Measurements from ENCODE around the gene SDHC. TPM values are rescaled to one million over a fixed set of nuclear protein-coding genes. Genes with fewer than 3 reads are reported as not detected.
A peak's percentile ranks its signal among the peaks of the same experiment; 100 is the strongest.

SDHC gene
- total RNA-seq, 1 experiment from 2014 or later, result 192 TPM

DNA sequence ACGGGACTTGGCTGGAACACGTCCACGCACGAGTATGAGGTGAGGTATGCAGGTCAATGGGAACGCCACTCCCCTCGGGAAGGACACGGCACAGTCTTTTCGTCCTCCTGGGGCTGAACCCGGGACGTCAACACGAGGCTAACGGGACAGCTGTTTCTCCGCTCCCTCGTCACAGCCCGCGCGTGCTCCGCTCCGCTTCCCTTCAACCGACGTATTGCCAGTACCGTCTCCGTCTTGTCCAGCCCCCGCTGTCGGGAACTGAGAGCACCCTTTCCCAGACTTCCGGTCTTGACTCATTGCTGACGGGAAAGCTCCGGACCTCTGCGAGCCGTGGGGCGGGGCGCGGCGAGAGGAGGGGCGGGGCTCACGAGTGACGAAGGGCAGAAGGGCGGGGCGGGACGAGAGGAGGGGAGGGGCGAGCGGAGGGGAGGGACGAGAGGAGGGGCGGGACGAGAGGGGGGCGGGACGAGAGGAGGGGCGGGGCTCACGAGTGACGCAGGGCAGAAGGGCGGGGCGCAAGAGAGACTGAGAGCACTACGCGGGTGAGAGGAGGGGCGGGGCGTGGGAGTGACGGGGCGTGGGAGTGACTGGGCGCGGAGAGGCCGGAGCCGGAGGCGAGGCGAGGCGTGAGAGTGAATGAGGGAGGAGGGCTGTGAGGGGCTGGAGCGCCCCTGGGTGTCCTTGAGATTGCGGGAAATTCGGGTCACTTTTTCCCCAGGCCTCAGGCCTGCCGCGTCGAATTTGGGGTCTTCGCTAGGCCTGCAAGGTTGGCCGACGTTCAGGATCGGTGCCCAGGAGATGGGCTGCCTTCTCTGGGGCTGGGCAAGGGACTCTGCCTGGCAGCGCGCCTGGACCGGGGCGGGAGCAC is 75.7 kb downstream of the SDHC start:
- no peaks in the 10 kb centered on the region for H3K79me2 ChIP-seq (ENCODE audit: insufficient read depth, low read length)
- no peaks in the 10 kb centered on the region for H3K9me2 ChIP-seq (ENCODE audit: insufficient read depth)
- ChIA-PET CTCF (interaction anchor here (1.0 to 1.7 kb wide), 4 partner anchors 8 to 164 kb away, joined by 3 to 4 read pairs (median 4); partner anchors contain the start of gene TOMM40L), RAD21 (ENCODE audit: low non-redundant PET in 1 of 2, low total read pairs in 2 of 2, uncharacterized antibody in 2 of 2, unreplicated experiment in 2 of 2) (interaction anchor here in 1 of 2 experiments (0.7 kb wide), 1 partner anchor 195 kb away, joined by 8 read pairs; no protein-coding TSS in a partner anchor), POLR2A (interaction anchor here (0.7 to 1.4 kb wide), 7 partner anchors 10 to 164 kb away, joined by 3 to 6 read pairs (median 3); partner anchors contain the start of gene TOMM40L)
- intact Hi-C loops (cut with micrococcal nuclease), result loop anchor here (10.0 kb wide), 1 partner anchor 75 kb away; the partner anchor contains the start of gene SDHC
- H3K4me1 ChIP-seq (ENCODE audit: control insufficient read depth in 1 of 2, insufficient read depth in 2 of 2, low read length in 2 of 2), result peaks cover 14 to 28% of the 10 kb centered on the region in 2 experiments
- no TSS peak for BruUV-seq (replicated peaks)
- DNase-seq (ENCODE audit: low read depth, low spot score), result peak; percentile 92
- peak overlapping the region; percentile 56 to 63 for H3K4me3 ChIP-seq (replicated peaks in 1 of 2; ENCODE audit: low read depth in 1 of 2, low read length in 2 of 2)
- no peak overlapping the region for H2AFZ ChIP-seq (ENCODE audit: low read depth, low read length, poor library complexity, severe bottlenecking)
- no peaks in the 10 kb centered on the region for H3K27me3 ChIP-seq (ENCODE audit: insufficient read depth, low read length)
- H3K27ac ChIP-seq (ENCODE audit: low read depth, low read length), result peak overlapping the region; percentile 80
- H3K36me3 ChIP-seq (ENCODE audit: control insufficient read depth in 1 of 2, insufficient read depth in 2 of 2, low read length in 2 of 2), result no peaks in the 10 kb centered on the region
- no peaks in the 10 kb centered on the region for H3K9me3 ChIP-seq (ENCODE audit: control insufficient read depth in 1 of 2, insufficient read depth in 1 of 2, low read depth in 1 of 2, low read length in 2 of 2)
- peak overlapping the region; percentile 93 for H3K4me2 ChIP-seq (ENCODE audit: low read length)
- H3K9ac ChIP-seq (ENCODE audit: low read length), result peak overlapping the region; percentile 70
- peak; percentile 94 for ATAC-seq
- no peaks in the 10 kb centered on the region for H4K20me1 ChIP-seq (ENCODE audit: insufficient read depth)
- TF ChIP-seq YY1 (IDR thresholded peaks at IDR 0.05; ENCODE audit: extremely low read depth, insufficient replicate concordance, low read depth, low read length), result peak; percentile 54
- TF ChIP-seq SRF (IDR thresholded peaks at IDR 0.05; ENCODE audit: low read depth), result peak; percentile 79
- no peak for TF ChIP-seq RAD21 (IDR thresholded peaks at IDR 0.05; ENCODE audit: low read depth)
- TF ChIP-seq, protein P1, sequence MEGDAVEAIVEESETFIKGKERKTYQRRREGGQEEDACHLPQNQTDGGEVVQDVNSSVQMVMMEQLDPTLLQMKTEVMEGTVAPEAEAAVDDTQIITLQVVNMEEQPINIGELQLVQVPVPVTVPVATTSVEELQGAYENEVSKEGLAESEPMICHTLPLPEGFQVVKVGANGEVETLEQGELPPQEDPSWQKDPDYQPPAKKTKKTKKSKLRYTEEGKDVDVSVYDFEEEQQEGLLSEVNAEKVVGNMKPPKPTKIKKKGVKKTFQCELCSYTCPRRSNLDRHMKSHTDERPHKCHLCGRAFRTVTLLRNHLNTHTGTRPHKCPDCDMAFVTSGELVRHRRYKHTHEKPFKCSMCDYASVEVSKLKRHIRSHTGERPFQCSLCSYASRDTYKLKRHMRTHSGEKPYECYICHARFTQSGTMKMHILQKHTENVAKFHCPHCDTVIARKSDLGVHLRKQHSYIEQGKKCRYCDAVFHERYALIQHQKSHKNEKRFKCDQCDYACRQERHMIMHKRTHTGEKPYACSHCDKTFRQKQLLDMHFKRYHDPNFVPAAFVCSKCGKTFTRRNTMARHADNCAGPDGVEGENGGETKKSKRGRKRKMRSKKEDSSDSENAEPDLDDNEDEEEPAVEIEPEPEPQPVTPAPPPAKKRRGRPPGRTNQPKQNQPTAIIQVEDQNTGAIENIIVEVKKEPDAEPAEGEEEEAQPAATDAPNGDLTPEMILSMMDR (IDR thresholded peaks at IDR 0.05 in 2 of 3, conservative IDR thresholded peaks at IDR 0.05 in 1 of 3; ENCODE audit: borderline replicate concordance in 1 of 3, insufficient read depth in 1 of 3, low read depth in 2 of 3, low read length in 2 of 3), result no peak
- TF ChIP-seq EZH2 (IDR thresholded peaks at IDR 0.05), result no peak
- peak; percentile 70 for TF ChIP-seq POLR2A (IDR thresholded peaks at IDR 0.05; ENCODE audit: borderline replicate concordance, extremely low read depth, insufficient read depth, insufficient read length)
- TF ChIP-seq, protein P2, sequence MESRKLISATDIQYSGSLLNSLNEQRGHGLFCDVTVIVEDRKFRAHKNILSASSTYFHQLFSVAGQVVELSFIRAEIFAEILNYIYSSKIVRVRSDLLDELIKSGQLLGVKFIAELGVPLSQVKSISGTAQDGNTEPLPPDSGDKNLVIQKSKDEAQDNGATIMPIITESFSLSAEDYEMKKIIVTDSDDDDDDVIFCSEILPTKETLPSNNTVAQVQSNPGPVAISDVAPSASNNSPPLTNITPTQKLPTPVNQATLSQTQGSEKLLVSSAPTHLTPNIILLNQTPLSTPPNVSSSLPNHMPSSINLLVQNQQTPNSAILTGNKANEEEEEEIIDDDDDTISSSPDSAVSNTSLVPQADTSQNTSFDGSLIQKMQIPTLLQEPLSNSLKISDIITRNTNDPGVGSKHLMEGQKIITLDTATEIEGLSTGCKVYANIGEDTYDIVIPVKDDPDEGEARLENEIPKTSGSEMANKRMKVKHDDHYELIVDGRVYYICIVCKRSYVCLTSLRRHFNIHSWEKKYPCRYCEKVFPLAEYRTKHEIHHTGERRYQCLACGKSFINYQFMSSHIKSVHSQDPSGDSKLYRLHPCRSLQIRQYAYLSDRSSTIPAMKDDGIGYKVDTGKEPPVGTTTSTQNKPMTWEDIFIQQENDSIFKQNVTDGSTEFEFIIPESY (IDR thresholded peaks at IDR 0.05; ENCODE audit: extremely low read depth, insufficient replicate concordance, low read length), result no peak
- TF ChIP-seq, protein P3, sequence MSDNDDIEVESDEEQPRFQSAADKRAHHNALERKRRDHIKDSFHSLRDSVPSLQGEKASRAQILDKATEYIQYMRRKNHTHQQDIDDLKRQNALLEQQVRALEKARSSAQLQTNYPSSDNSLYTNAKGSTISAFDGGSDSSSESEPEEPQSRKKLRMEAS (IDR thresholded peaks at IDR 0.05), result peak; percentile 93
- no peak for TF ChIP-seq EZH2phosphoT487 (IDR thresholded peaks at IDR 0.05; ENCODE audit: borderline replicate concordance)
- TF ChIP-seq SIN3A (IDR thresholded peaks at IDR 0.05; ENCODE audit: low read depth), result peak; percentile 80
- no peak for TF ChIP-seq REST (IDR thresholded peaks at IDR 0.05; ENCODE audit: low read depth)
- peak; percentile 62 for TF ChIP-seq JUND (IDR thresholded peaks at IDR 0.05)
- TF ChIP-seq TCF7L2 (IDR thresholded peaks at IDR 0.05; ENCODE audit: borderline replicate concordance, extremely low read depth, insufficient read depth, insufficient read length), result no peak
- peak; percentile 68 for TF ChIP-seq SP1 (IDR thresholded peaks at IDR 0.05; ENCODE audit: low read depth)
- peak; percentile 58; the same call in 1 of the 2 replicates for TF ChIP-seq FOSL1 (IDR thresholded peaks at IDR 0.05; ENCODE audit: low read depth)
- peak; percentile 94 for TF ChIP-seq POLR2AphosphoS5 (IDR thresholded peaks at IDR 0.05; ENCODE audit: low read depth, low read length)
- TF ChIP-seq CBX3 (IDR thresholded peaks at IDR 0.05; ENCODE audit: low read depth), result no peak
- no peak for TF ChIP-seq CEBPB (IDR thresholded peaks at IDR 0.05; ENCODE audit: low read depth)

All from HCT116 (cell line).